ENCODE data around the gene MS4A15.

DNA sequence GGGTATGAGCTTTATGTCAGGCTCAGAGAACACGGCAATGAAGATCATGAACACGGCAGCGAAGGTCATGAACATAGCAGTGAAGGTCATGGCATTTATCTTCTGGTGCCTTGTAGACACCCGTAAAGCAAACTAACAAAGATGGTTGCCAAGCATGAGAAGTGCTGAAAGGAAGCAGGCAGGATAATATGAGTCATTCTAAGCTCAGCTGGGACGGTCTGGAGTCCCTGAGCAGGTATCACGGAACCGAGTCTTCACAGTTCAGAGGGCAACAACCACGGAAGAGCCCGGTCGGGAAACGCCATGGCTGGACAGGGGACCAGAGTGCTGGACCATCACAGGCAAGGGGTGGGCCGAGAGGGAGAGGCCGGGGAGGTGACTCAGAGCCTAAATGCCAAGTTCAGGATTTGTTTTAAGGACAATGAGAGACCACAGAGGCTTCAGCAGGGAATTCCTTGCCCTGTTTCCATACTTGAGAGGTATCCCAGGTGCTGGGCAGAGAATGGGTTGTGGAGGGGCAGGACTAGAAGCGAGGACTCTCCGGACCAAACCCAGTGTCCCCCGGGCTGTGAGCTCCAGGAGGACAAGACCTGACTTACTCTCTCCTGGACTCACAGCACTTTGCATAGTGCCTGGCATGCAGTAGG, 15.3 kb downstream of the MS4A15 start:
- TF ChIP-seq, protein P1, sequence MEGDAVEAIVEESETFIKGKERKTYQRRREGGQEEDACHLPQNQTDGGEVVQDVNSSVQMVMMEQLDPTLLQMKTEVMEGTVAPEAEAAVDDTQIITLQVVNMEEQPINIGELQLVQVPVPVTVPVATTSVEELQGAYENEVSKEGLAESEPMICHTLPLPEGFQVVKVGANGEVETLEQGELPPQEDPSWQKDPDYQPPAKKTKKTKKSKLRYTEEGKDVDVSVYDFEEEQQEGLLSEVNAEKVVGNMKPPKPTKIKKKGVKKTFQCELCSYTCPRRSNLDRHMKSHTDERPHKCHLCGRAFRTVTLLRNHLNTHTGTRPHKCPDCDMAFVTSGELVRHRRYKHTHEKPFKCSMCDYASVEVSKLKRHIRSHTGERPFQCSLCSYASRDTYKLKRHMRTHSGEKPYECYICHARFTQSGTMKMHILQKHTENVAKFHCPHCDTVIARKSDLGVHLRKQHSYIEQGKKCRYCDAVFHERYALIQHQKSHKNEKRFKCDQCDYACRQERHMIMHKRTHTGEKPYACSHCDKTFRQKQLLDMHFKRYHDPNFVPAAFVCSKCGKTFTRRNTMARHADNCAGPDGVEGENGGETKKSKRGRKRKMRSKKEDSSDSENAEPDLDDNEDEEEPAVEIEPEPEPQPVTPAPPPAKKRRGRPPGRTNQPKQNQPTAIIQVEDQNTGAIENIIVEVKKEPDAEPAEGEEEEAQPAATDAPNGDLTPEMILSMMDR (IDR thresholded peaks at IDR 0.05), result no peak
- TF ChIP-seq POLR2A (IDR thresholded peaks at IDR 0.05; ENCODE audit: low read length), result no peak
- TF ChIP-seq MAZ (IDR thresholded peaks at IDR 0.05; ENCODE audit: borderline replicate concordance, low read depth, low read length), result no peak
- TF ChIP-seq RFX5 (IDR thresholded peaks at IDR 0.05), result no peak
- TF ChIP-seq PBX3 (IDR thresholded peaks at IDR 0.05), result no peak
- TF ChIP-seq REST (IDR thresholded peaks at IDR 0.05), result no peak
- TF ChIP-seq BHLHE40 (IDR thresholded peaks at IDR 0.05; ENCODE audit: low read depth, low read length), result no peak
- TF ChIP-seq MYC (IDR thresholded peaks at IDR 0.05; ENCODE audit: borderline replicate concordance, low read length), result no peak
- TF ChIP-seq EP300 (IDR thresholded peaks at IDR 0.05), result no peak
- TF ChIP-seq, protein P2, sequence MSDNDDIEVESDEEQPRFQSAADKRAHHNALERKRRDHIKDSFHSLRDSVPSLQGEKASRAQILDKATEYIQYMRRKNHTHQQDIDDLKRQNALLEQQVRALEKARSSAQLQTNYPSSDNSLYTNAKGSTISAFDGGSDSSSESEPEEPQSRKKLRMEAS (IDR thresholded peaks at IDR 0.05), result no peak
- TF ChIP-seq RCOR1 (IDR thresholded peaks at IDR 0.05; ENCODE audit: low read depth, low read length), result no peak
- TF ChIP-seq NPAS2 (CRISPR knock-in tag; IDR thresholded peaks at IDR 0.05; ENCODE audit: borderline replicate concordance), result no peak
- no peak for TF ChIP-seq HOXA7 (CRISPR knock-in tag; IDR thresholded peaks at IDR 0.05)
- no peak for TF ChIP-seq ZSCAN20 (CRISPR knock-in tag; IDR thresholded peaks at IDR 0.05)

Data from A549 (cell line).